Fibroblast of lung (primary cell): ENCODE data around the gene URAD. TPM values are rescaled to one million over a fixed set of nuclear protein-coding genes. Genes with fewer than 3 reads are reported as not detected.
A peak's percentile ranks its signal among the peaks of the same experiment; 100 is the strongest.

Experiments used
- DNase-seq, 2 donors: peaks; one replicate each; pipeline versions ENCODE4 v3.0.0 to v3.0.0-alpha.2; 2010; ENCODE audit warnings: low read depth in 2 of 2
- H2AFZ ChIP-seq: 2 replicates; pipeline ENCODE4 v1.5.1; 2012; ENCODE audit warnings: low read length, control low read depth, inconsistent platforms
- H3K27ac ChIP-seq: 2 replicates; pipeline ENCODE4 v1.5.1; 2011; ENCODE audit warnings: low read length, control low read depth; ENCODE audit not compliant: insufficient read depth
- H3K27me3 ChIP-seq: 2 replicates; pipeline ENCODE4 v1.5.1; 2011; ENCODE audit warnings: mild to moderate bottlenecking, low read length; ENCODE audit not compliant: control insufficient read depth, insufficient read depth
- H3K36me3 ChIP-seq: 2 replicates; pipeline ENCODE4 v1.5.1; 2011; ENCODE audit warnings: low read length; ENCODE audit not compliant: control insufficient read depth, insufficient read depth
- H3K4me1 ChIP-seq: 2 replicates; pipeline ENCODE4 v1.5.1; 2011; ENCODE audit warnings: low read length; ENCODE audit not compliant: control insufficient read depth, insufficient read depth; ENCODE audit errors: extremely low read depth
- H3K4me2 ChIP-seq: 2 replicates; pipeline ENCODE4 v1.5.1; 2011; ENCODE audit warnings: low read length, control low read depth; ENCODE audit not compliant: insufficient read depth; ENCODE audit errors: extremely low read depth
- H3K4me3 ChIP-seq, 4 experiments: fragments of 200-600 bp in 1 of 4; sonication (generic) in 1 of 4; replicated peaks in 1 of 4; 2 replicates each; pipeline ENCODE4 v1.5.1; 2011 to 2016; ENCODE audit warnings: low read length in 4 of 4, low read depth in 3 of 4, mild to moderate bottlenecking in 3 of 4, control low read depth in 2 of 4, inconsistent platforms in 1 of 4, mixed read lengths in 1 of 4; ENCODE audit not compliant: insufficient read depth in 1 of 4; ENCODE audit errors: control extremely low read depth in 1 of 4
- H3K79me2 ChIP-seq: 2 replicates; pipeline ENCODE4 v1.5.1; 2012; ENCODE audit warnings: mild to moderate bottlenecking, low read length, inconsistent platforms; ENCODE audit not compliant: control insufficient read depth, insufficient read depth
- H3K9ac ChIP-seq: 2 replicates; pipeline ENCODE4 v1.5.1; 2011; ENCODE audit warnings: mild to moderate bottlenecking, low read length, control low read depth; ENCODE audit not compliant: insufficient read depth
- H3K9me3 ChIP-seq: 2 replicates; pipeline ENCODE4 v1.5.1; 2012; ENCODE audit warnings: low read depth, low read length; ENCODE audit not compliant: control insufficient read depth, insufficient read depth
- H4K20me1 ChIP-seq: 2 replicates; pipeline ENCODE4 v1.5.1; 2011; ENCODE audit warnings: low read length; ENCODE audit not compliant: control insufficient read depth, insufficient read depth; ENCODE audit errors: extremely low read depth
- EZH2 ChIP-seq: IDR thresholded peaks from 2 replicates; pipeline ENCODE4 v1.5.1; 2012; ENCODE audit warnings: low read length, control low read depth, mild to moderate bottlenecking; ENCODE audit errors: missing control alignments
- polyA plus RNA-seq, 2 donors: library from polyadenylated mRNA; depleted of rRNA in 1 of 2; stranded (reverse) in 1 of 2; unstranded in 1 of 2; fragments of >200 nt; gene quantifications; 2 replicates each; pipeline ENCODE4 v1.2.1, GENCODE V29; 2011 to 2012; ENCODE audit warnings: missing spikeins in 1 of 2
- total RNA-seq: library from RNA; depleted of rRNA; stranded (reverse); fragments of >200 nt; gene quantifications from 2 replicates; pipeline ENCODE4 v1.2.1, GENCODE V29; 2014
- TF ChIP-seq, protein P1 (sequence below), 2 donors: IDR thresholded peaks in 1 of 2; conservative IDR thresholded peaks in 1 of 2; 1 replicate in 1 of 2; 2 replicates in 1 of 2; pipeline ENCODE4 v1.5.1; 2011 to 2012; ENCODE audit warnings: low read length in 2 of 2, control low read depth in 1 of 2, inconsistent platforms in 1 of 2, low read depth in 1 of 2, mild to moderate bottlenecking in 1 of 2

Gene URAD
- total and polyA plus RNA-seq, 2 donors (not counting 1 experiment from before 2014, with no cell fraction given), result not detected

DNA sequence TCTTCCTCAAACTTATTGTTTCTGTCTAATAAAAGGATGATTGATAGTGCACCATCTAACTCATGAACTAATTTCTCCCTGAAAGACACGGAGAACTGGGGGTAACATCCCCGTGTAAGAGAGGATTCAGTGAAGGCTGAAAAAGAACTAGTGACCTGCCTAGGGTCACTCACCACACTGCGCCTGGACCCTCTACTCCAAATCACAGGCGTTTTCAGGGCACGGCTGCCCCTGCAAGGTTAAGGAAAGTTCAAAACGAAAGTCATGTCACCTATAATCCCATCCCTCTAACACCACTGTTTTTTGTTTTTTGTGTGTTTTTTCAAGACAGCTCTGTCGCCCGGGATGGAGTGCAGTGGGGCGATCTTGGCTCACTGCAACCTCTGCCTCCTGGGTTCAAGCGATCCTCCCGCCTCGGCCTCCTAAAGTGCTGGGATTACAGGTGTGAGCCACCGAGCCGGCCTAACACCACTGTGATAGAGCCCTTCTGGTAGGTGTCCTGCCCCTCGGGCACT is 8.7 kb downstream of the URAD start:
- TF ChIP-seq EZH2, result peak; percentile 90
- TF ChIP-seq, protein P1, sequence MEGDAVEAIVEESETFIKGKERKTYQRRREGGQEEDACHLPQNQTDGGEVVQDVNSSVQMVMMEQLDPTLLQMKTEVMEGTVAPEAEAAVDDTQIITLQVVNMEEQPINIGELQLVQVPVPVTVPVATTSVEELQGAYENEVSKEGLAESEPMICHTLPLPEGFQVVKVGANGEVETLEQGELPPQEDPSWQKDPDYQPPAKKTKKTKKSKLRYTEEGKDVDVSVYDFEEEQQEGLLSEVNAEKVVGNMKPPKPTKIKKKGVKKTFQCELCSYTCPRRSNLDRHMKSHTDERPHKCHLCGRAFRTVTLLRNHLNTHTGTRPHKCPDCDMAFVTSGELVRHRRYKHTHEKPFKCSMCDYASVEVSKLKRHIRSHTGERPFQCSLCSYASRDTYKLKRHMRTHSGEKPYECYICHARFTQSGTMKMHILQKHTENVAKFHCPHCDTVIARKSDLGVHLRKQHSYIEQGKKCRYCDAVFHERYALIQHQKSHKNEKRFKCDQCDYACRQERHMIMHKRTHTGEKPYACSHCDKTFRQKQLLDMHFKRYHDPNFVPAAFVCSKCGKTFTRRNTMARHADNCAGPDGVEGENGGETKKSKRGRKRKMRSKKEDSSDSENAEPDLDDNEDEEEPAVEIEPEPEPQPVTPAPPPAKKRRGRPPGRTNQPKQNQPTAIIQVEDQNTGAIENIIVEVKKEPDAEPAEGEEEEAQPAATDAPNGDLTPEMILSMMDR (conservative IDR thresholded peaks at IDR 0.05 in 1 of 2, IDR thresholded peaks at IDR 0.05 in 1 of 2; ENCODE audit: low read depth in 1 of 2, low read length in 2 of 2), result no peak
- Histone ChIP-seq H3K79me2 (no peaks in the 10 kb centered on the region), H4K20me1 (no peaks in the 10 kb centered on the region), H3K4me2 (no peak overlapping the region), H3K4me3 (no peak overlapping the region), H3K27ac (no peak overlapping the region), H3K9ac (no peak overlapping the region), H3K9me3 (no peaks in the 10 kb centered on the region), H3K4me1 (no peaks in the 10 kb centered on the region), H3K36me3 (no peaks in the 10 kb centered on the region), H3K27me3 (peaks cover 67% of the 10 kb centered on the region), H2AFZ (no peak overlapping the region)
- DNase-seq, result no peak

DNA sequence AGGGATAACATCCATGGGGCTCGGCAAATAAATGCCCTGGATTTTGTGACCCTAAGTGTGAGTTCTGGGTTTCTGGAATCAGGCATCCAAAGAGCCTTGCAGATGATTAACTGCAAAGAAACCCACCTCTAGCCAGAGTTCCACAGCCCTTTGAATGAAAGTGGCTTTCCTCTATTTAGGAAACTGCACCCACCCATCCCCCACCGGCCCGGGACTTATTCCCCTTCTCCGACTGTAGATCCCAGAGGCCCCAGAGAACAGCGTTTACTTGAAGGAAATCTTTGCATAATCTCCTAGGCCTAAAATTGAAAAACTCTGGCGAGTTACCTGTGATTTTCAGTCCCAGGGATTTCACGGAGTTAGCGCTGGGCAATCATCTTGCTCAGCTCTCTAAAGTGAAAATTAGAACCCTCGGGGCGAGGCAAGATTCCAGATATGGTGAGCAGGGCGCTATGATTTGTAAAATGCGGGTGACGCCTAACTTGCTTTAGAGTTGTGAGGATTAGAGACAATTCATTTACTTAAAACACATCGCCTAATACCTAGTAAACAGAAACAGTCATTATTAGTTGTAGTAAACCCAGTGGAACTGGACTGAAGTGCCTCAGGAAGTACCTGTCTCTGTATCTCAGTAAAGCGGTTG is 9.4 kb downstream of the URAD start:
- Histone ChIP-seq H3K27ac (no peak overlapping the region), H3K79me2 (no peaks in the 10 kb centered on the region), H2AFZ (no peak overlapping the region), H3K4me1 (no peaks in the 10 kb centered on the region), H3K36me3 (no peaks in the 10 kb centered on the region), H3K27me3 (peaks cover 68% of the 10 kb centered on the region), H3K4me3 (no peak overlapping the region), H4K20me1 (no peaks in the 10 kb centered on the region), H3K9me3 (no peaks in the 10 kb centered on the region), H3K4me2 (no peak overlapping the region), H3K9ac (no peak overlapping the region)
- DNase-seq, result no peak
- no peak for TF ChIP-seq EZH2
- TF ChIP-seq, protein P1 (conservative IDR thresholded peaks at IDR 0.05 in 1 of 2, IDR thresholded peaks at IDR 0.05 in 1 of 2; ENCODE audit: low read depth in 1 of 2, low read length in 2 of 2), result no peak

DNA sequence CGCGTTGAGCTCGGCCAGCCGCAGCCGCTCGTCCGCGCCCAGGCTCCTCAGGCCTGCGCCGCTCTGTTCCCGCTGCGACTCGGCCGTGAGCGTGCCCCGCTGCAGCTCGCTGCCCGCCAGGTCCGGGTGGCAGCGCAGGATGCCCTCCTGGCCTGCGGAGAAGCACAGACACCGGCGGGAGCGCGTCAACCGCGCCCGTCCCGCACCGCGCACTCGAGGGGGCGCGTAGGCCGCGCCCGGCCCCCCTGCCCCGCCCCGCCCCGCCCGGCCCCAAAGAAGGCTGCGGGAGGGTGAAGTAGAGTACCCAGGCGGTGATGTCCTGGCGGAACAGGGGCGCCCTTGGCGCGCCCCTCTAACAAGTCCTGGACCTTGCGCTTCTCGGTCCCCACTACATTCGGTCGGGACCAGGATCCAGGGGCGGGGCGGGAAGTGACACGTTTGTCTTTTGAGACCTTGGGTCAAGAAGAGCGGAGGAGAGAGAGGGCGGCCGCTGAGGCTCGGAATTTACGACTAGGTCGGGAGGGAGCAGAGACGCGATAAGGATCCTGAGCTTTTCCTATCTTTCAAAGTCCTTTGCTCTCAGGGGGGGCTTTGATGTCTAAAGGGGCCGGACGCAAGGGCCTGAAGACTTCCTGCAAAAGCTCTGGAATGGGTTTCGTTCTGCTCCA is 10.1 kb downstream of the URAD start:
- Histone ChIP-seq H2AFZ (no peak overlapping the region), H3K4me1 (no peaks in the 10 kb centered on the region), H3K27ac (no peak overlapping the region), H3K9ac (no peak overlapping the region), H3K4me2 (no peak overlapping the region), H3K79me2 (no peaks in the 10 kb centered on the region), H3K27me3 (peaks cover 72% of the 10 kb centered on the region), H3K36me3 (no peaks in the 10 kb centered on the region), H3K9me3 (no peaks in the 10 kb centered on the region), H4K20me1 (no peaks in the 10 kb centered on the region), H3K4me3 (no peak overlapping the region)
- TF ChIP-seq, protein P1 (conservative IDR thresholded peaks at IDR 0.05 in 1 of 2, IDR thresholded peaks at IDR 0.05 in 1 of 2; ENCODE audit: low read depth in 1 of 2, low read length in 2 of 2), result no peak
- no peak for TF ChIP-seq EZH2
- DNase-seq, result no peak
